Uterus (tissue), 4 donors: Measurements from ENCODE around the gene CD101. TPM values are rescaled to one million over a fixed set of nuclear protein-coding genes. Genes with fewer than 3 reads are reported as not detected.

Source experiments
- DNase-seq, 2 donors: peaks; one replicate each; pipeline ENCODE4 v3.0.0-alpha.2; 2019 to 2020
- H3K27ac ChIP-seq, 2 donors: fragments of 200-600 bp; sonication (generic); 1 replicate in 1 of 2; 2 replicates in 1 of 2; pipeline ENCODE4 v1.5.1; 2016 to 2018
- H3K27me3 ChIP-seq, 2 donors: fragments of 200-600 bp; sonication (generic); one replicate each; pipeline ENCODE4 v1.5.1; 2018 to 2019; ENCODE audit warnings: control low read depth in 1 of 2
- H3K36me3 ChIP-seq, 2 donors: fragments of 200-600 bp; sonication (generic); one replicate each; pipeline ENCODE4 v1.5.1; 2019; ENCODE audit warnings: control low read depth in 1 of 2
- H3K4me1 ChIP-seq, 2 donors: fragments of 200-600 bp; sonication (generic); one replicate each; pipeline ENCODE4 v1.5.1; 2018 to 2019; ENCODE audit warnings: control low read depth in 1 of 2
- H3K4me3 ChIP-seq, 2 donors: fragments of 200-600 bp; sonication (generic); 1 replicate in 1 of 2; 2 replicates in 1 of 2; pipeline ENCODE4 v1.5.1; 2018 to 2019; ENCODE audit warnings: mild to moderate bottlenecking in 1 of 2
- H3K9me3 ChIP-seq, 2 donors: fragments of 200-600 bp; sonication (generic); one replicate each; pipeline ENCODE4 v1.5.1; 2019; ENCODE audit warnings: control low read depth in 1 of 2
- CTCF ChIP-seq, 4 experiments: fragments of 200-600 bp in 2 of 4; fragments of 450-650 bp in 2 of 4; sonication (generic) in 2 of 4; IDR thresholded peaks; one replicate each; pipeline ENCODE4 v1.5.1; 2016 to 2019; ENCODE audit warnings: antibody characterized with exemption in 4 of 4, mild to moderate bottlenecking in 2 of 4, moderate library complexity in 1 of 4
- POLR2A ChIP-seq, 2 donors: fragments of 450-650 bp; IDR thresholded peaks; one replicate each; pipeline ENCODE4 v1.6.1; 2016; ENCODE audit warnings: antibody characterized with exemption in 2 of 2, mild to moderate bottlenecking in 1 of 2, moderate library complexity in 1 of 2
- intact Hi-C: fragments of 100-400 bp; cut with DNase I; formaldehyde crosslinking; loops from one replicate; pipeline ENCODE4 v1.15.1; 2023; ENCODE audit warnings: low total_unique reads
- total RNA-seq, 4 donors: library from RNA; depleted of rRNA in 3 of 4; stranded (reverse); fragments of >200 nt in 3 of 4; gene quantifications; one replicate each; pipeline versions ENCODE4 v1.1.0 to v1.2.4, GENCODE V29; 2014 to 2023
- donor health status: DM: yes; HTN: yes; CAD: no.

CD101 gene
- total RNA-seq, 4 donors from 2014 or later = 2.1 to 4.1 (median 2.6) TPM; not detected in 1

- intact Hi-C loops = no loop called here
- Histone ChIP-seq H3K4me1 (no peaks in the 10 kb centered on the region), H3K27ac (no peak overlapping the region), H3K4me3 (no peak overlapping the region), H3K36me3 (no peaks in the 10 kb centered on the region), H3K27me3 (no peaks in the 10 kb centered on the region), H3K9me3 (no peaks in the 10 kb centered on the region)
- DNase-seq = no peak
- TF ChIP-seq POLR2A (IDR thresholded peaks at IDR 0.05) (no peak), CTCF (IDR thresholded peaks at IDR 0.05) (no peak)
Measured at GRCh38 chr1:117022114-117022513, 20.6 kb downstream of the CD101 start.

GRCh38 chr1:117025568-117025967 is 24.0 kb downstream of the CD101 start:
- no peaks in the 10 kb centered on the region for H3K9me3 ChIP-seq
- DNase-seq = no peak

GRCh38 chr1:117026361-117026760 is 24.8 kb downstream of the CD101 start:
- Histone ChIP-seq H3K9me3 (no peaks in the 10 kb centered on the region), H3K36me3 (no peaks in the 10 kb centered on the region), H3K27ac (no peak overlapping the region), H3K4me1 (no peaks in the 10 kb centered on the region), H3K4me3 (no peak overlapping the region), H3K27me3 (no peaks in the 10 kb centered on the region)
- no peak for DNase-seq
- TF ChIP-seq CTCF (IDR thresholded peaks at IDR 0.05) (no peak), POLR2A (IDR thresholded peaks at IDR 0.05) (no peak)
- intact Hi-C loops = no loop called here

More at GRCh38 chr1:117025568-117025967, 24.0 kb downstream of the CD101 start:
- Histone ChIP-seq H3K27me3 (no peaks in the 10 kb centered on the region), H3K27ac (no peak overlapping the region), H3K4me3 (no peak overlapping the region), H3K4me1 (no peaks in the 10 kb centered on the region), H3K36me3 (no peaks in the 10 kb centered on the region)
- no peak for TF ChIP-seq CTCF (IDR thresholded peaks at IDR 0.05)
- TF ChIP-seq POLR2A (IDR thresholded peaks at IDR 0.05) = no peak
- intact Hi-C loops = no loop called here

- no peak overlapping the region for H3K4me3 ChIP-seq
- no peaks in the 10 kb centered on the region for H3K9me3 ChIP-seq
- TF ChIP-seq POLR2A (IDR thresholded peaks at IDR 0.05) (no peak), CTCF (IDR thresholded peaks at IDR 0.05) (no peak)
- H3K27me3 ChIP-seq = no peaks in the 10 kb centered on the region
- intact Hi-C loops = no loop called here
- no peak for DNase-seq
- H3K27ac ChIP-seq = no peak overlapping the region
- no peaks in the 10 kb centered on the region for H3K4me1 ChIP-seq
- no peaks in the 10 kb centered on the region for H3K36me3 ChIP-seq
Measured at GRCh38 chr1:117029685-117030084, 28.1 kb downstream of the CD101 start.

- no peaks in the 10 kb centered on the region for H3K9me3 ChIP-seq
- no peak for DNase-seq
- intact Hi-C loops = no loop called here
- H3K27ac ChIP-seq = no peak overlapping the region
- H3K36me3 ChIP-seq = no peaks in the 10 kb centered on the region
- TF ChIP-seq POLR2A (IDR thresholded peaks at IDR 0.05) (no peak), CTCF (IDR thresholded peaks at IDR 0.05) (no peak)
- no peaks in the 10 kb centered on the region for H3K27me3 ChIP-seq
- no peaks in the 10 kb centered on the region for H3K4me1 ChIP-seq
- no peak overlapping the region for H3K4me3 ChIP-seq
Measured at GRCh38 chr1:117030271-117030877, 28.8 kb downstream of the CD101 start.
